ENCODE results near the gene PIGU. TPM values are rescaled to one million over a fixed set of nuclear protein-coding genes. Genes with fewer than 3 reads are reported as not detected.

The PIGU gene
- total RNA-seq, 2 donors from 2014 or later: 35.8 to 41.2 TPM

DNA sequence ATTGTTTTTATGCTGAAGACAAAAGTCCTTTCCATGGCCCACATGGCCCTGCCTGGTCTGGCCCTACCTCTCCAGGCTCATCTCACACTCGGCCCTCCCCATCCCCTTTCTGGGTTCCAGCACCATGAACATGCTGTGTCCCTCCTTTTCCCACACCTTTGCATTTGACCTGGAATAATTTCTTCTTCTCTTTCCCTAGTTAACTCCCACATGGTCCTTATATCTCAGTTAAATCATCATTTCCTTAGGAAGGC, 38.9 kb downstream of the PIGU start:
- peak; percentile 6 for DNase-seq
- Mint-ChIP-seq H3K4me1 (peaks cover 22% of the 10 kb centered on the region), H3K36me3 (ENCODE audit: low read depth) (peaks cover 45% of the 10 kb centered on the region), H3K4me3 (no peak overlapping the region), H3K27me3 (ENCODE audit: insufficient read depth) (no peaks in the 10 kb centered on the region), H3K9me3 (no peaks in the 10 kb centered on the region), H3K27ac (no peak overlapping the region)
- H3K36me3 ChIP-seq (ENCODE audit: control insufficient read depth, insufficient read depth, low read length): peaks cover 13% of the 10 kb centered on the region
- no peak overlapping the region for H3K4me3 ChIP-seq (ENCODE audit: low read length)
- TF ChIP-seq, protein P1, sequence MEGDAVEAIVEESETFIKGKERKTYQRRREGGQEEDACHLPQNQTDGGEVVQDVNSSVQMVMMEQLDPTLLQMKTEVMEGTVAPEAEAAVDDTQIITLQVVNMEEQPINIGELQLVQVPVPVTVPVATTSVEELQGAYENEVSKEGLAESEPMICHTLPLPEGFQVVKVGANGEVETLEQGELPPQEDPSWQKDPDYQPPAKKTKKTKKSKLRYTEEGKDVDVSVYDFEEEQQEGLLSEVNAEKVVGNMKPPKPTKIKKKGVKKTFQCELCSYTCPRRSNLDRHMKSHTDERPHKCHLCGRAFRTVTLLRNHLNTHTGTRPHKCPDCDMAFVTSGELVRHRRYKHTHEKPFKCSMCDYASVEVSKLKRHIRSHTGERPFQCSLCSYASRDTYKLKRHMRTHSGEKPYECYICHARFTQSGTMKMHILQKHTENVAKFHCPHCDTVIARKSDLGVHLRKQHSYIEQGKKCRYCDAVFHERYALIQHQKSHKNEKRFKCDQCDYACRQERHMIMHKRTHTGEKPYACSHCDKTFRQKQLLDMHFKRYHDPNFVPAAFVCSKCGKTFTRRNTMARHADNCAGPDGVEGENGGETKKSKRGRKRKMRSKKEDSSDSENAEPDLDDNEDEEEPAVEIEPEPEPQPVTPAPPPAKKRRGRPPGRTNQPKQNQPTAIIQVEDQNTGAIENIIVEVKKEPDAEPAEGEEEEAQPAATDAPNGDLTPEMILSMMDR (conservative IDR thresholded peaks at IDR 0.05): no peak
- peaks cover 11% of the 10 kb centered on the region for H3K4me1 ChIP-seq (ENCODE audit: control insufficient read depth, insufficient read depth, low read length)
- no peak overlapping the region for H3K27ac ChIP-seq (ENCODE audit: low read depth, low read length)
- WGBS, 2 experiments (ENCODE audit: insufficient coverage in 1 of 2, insufficient read length in 1 of 2): 94% methylated on average over 1 of the region's 1 CpG; no CpG with 5 or more reads in 1 of the 2 experiments
- no peaks in the 10 kb centered on the region for H3K9me3 ChIP-seq (ENCODE audit: control insufficient read depth, low read length)
- H3K27me3 ChIP-seq (ENCODE audit: control insufficient read depth, insufficient read depth, low read length, poor library complexity, severe bottlenecking): no peaks in the 10 kb centered on the region
- no peak overlapping the region for H3K9ac ChIP-seq (ENCODE audit: extremely low read depth, low read length, poor library complexity, severe bottlenecking)

DNA sequence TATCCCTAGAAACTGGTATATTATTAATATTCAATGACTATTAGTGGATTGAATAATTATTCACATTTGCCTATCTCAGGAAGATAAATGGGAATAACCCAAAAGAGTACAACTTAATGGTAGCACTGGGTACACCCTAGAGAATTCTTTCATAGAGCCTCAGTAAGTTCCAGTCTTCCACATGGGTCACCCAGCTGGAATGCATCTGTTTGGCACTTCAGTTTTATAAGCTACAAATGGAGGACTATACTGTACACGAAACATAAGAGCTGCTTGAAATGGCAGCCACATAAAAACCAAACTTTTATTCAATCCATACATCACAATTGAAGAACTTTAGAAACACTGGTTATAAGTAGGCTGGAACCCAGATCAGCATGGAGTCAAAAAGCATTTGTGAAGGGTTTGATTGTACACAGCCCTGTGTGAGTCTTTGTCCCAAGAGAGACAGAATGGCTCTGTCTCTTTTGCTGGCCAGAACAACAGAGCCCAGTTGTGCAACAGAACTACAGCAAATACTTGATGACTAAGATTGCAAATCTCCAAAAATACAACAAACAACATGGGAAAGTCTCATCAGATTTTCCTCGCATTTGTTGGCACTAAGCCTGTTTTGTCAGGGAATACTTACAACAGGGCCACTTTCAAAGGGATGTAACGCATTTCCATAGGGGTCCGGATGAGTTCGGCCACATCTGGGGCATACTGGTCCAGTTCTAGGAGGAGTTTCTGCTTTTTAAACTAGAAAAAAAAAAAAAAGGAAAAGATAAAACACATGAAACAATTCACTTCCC, 39.5 kb downstream of the PIGU start:
- Histone ChIP-seq H3K4me3 (ENCODE audit: low read length) (no peak overlapping the region), H3K27me3 (ENCODE audit: control insufficient read depth, insufficient read depth, low read length, poor library complexity, severe bottlenecking) (no peaks in the 10 kb centered on the region), H3K9me3 (ENCODE audit: control insufficient read depth, low read length) (no peaks in the 10 kb centered on the region), H3K36me3 (ENCODE audit: control insufficient read depth, insufficient read depth, low read length) (peaks cover 18% of the 10 kb centered on the region), H3K27ac (ENCODE audit: low read depth, low read length) (no peak overlapping the region), H3K9ac (ENCODE audit: extremely low read depth, low read length, poor library complexity, severe bottlenecking) (no peak overlapping the region), H3K4me1 (ENCODE audit: control insufficient read depth, insufficient read depth, low read length) (peaks cover 11% of the 10 kb centered on the region)
- DNase-seq: peak; percentile 5
- peaks cover 50% of the 10 kb centered on the region for H3K36me3 Mint-ChIP-seq (ENCODE audit: low read depth)
- H3K4me1 Mint-ChIP-seq: peaks cover 22% of the 10 kb centered on the region
- no peak overlapping the region for H3K27ac Mint-ChIP-seq
- H3K9me3 Mint-ChIP-seq: no peaks in the 10 kb centered on the region
- H3K27me3 Mint-ChIP-seq (ENCODE audit: insufficient read depth): no peaks in the 10 kb centered on the region
- WGBS, 2 experiments (ENCODE audit: insufficient coverage in 1 of 2, insufficient read length in 1 of 2): 84% methylated on average over 5 of the region's 5 CpGs; no CpG with 5 or more reads in 1 of the 2 experiments
- TF ChIP-seq, protein P1 (conservative IDR thresholded peaks at IDR 0.05): no peak
- no peak overlapping the region for H3K4me3 Mint-ChIP-seq

DNA sequence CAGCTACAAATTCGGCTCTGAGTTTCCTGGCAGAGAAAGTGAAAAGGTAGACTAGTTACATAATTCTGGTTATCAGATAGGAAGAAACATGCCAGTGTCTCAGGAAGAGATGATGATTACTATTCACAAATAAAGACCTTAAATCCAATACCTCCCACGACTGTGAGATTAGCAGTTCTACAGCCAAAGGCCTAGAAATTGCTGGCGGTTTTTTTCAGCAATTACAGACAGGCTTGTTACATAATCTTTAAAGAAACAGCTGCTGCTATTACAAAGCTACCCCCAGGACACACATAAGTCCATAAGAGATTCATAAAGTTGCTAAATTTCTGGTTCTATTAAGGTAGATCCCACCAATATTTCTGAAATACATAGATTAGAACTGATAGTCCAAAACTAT, 40.2 kb downstream of the PIGU start:
- Histone ChIP-seq H3K27ac (ENCODE audit: low read depth, low read length) (no peak overlapping the region), H3K4me3 (ENCODE audit: low read length) (no peak overlapping the region), H3K27me3 (ENCODE audit: control insufficient read depth, insufficient read depth, low read length, poor library complexity, severe bottlenecking) (no peaks in the 10 kb centered on the region), H3K9me3 (ENCODE audit: control insufficient read depth, low read length) (no peaks in the 10 kb centered on the region), H3K36me3 (ENCODE audit: control insufficient read depth, insufficient read depth, low read length) (peaks cover 18% of the 10 kb centered on the region), H3K4me1 (ENCODE audit: control insufficient read depth, insufficient read depth, low read length) (peaks cover 10% of the 10 kb centered on the region), H3K9ac (ENCODE audit: extremely low read depth, low read length, poor library complexity, severe bottlenecking) (no peak overlapping the region)
- no peak overlapping the region for H3K27ac Mint-ChIP-seq
- H3K36me3 Mint-ChIP-seq (ENCODE audit: low read depth): peaks cover 56% of the 10 kb centered on the region
- no peaks in the 10 kb centered on the region for H3K27me3 Mint-ChIP-seq (ENCODE audit: insufficient read depth)
- peaks cover 18% of the 10 kb centered on the region for H3K4me1 Mint-ChIP-seq
- WGBS, 2 experiments (ENCODE audit: insufficient coverage in 1 of 2, insufficient read length in 1 of 2): 93 to 94% methylated on average over 3 of the region's 3 CpGs
- DNase-seq: peak; percentile 5
- no peak overlapping the region for H3K4me3 Mint-ChIP-seq
- TF ChIP-seq, protein P1 (conservative IDR thresholded peaks at IDR 0.05): no peak
- H3K9me3 Mint-ChIP-seq: no peaks in the 10 kb centered on the region

Measured in endodermal cell (in vitro differentiated cells).